Loucy (cell line): ENCODE measurements around the gene FAM151A.
A peak's percentile ranks its signal among the peaks of the same experiment; 100 is the strongest.

ENCODE experiments used
- CTCF ChIP-seq: fragments of 200-600 bp; sonication (generic); conservative IDR thresholded peaks from 2 replicates; pipeline ENCODE4 v1.5.1; 2014; ENCODE audit warnings: mild to moderate bottlenecking, antibody characterized with exemption, low read length
- EZH2phosphoT487 ChIP-seq: fragments of 200-600 bp; IDR thresholded peaks from 2 replicates; pipeline ENCODE4 v1.6.1; 2018; ENCODE audit warnings: antibody characterized with exemption, mild to moderate bottlenecking, moderate library complexity, borderline replicate concordance

GRCh38 chr1:54663725-54664124, 40.4 kb upstream of the FAM151A start:
- TF ChIP-seq EZH2phosphoT487: no peak
- TF ChIP-seq CTCF: peak; percentile 14; the same call in 1 of the 2 replicates
